IPS DF 4.7 (cell line): Measurements from ENCODE around the gene RGP1.

Source experiments
- DNase-seq: peaks from one replicate; pipeline ENCODE4 v3.0.0-alpha.2; 2013; ENCODE audit warnings: low spot score; ENCODE audit errors: extremely low read depth

Gene RGP1

DNA sequence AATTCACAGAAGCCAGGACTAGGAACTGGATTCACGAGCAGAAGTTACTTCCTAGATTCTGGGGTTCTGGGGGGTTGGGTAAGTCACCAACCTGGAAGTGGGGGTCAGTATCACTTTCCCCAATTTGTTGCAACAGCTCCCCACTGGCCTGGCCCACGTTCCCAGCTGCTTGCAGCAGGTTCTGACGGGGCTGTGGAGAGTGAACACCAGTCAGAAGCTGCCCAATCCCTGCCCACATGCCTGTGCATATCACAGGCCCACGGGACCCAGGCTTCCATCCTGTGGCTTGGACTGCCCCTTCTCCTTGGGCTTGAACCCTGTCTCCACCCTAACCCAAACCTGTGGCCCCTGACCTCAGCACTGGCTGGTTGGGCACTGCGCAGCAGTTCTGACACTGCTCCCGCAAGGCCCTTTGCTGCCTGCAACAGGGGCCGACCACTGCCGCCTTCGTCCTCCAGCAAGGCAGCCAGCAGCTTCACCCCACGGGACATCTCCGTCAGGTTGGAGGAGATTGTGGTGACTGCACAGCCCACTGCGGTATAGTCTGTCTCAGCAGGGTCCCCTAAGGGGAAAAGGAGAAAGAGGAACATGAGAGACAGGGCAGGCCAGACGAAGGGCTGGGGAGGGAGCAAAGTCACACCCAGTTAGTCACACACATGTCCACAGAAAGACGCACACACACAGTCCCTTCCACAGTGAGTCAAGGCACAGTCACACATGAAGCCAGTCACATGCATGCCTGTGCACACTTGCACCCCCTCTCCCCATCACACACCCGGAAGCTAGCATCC, 30.2 kb upstream of the RGP1 start:
- no peak for DNase-seq

DNA sequence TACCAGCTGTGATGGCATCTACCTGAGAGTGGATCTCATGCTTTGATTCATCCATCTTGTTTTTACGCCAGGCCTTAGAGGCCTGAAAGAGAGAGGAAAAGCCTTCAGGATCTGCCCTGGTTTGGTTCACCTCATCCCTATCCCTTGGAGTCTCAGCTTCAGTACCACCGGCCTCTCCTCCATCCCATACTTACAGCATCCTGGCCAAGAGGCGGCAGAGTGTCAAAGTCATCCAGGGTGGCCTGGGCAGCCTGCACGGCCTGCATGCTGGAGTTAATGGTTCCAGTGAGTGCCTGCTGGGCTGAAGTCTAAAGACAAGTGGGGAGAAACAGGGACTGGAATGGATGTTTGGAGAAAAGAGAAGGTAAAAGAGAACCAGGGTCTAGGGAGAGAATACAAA, 29.5 kb upstream of the RGP1 start:
- DNase-seq: no peak

DNA sequence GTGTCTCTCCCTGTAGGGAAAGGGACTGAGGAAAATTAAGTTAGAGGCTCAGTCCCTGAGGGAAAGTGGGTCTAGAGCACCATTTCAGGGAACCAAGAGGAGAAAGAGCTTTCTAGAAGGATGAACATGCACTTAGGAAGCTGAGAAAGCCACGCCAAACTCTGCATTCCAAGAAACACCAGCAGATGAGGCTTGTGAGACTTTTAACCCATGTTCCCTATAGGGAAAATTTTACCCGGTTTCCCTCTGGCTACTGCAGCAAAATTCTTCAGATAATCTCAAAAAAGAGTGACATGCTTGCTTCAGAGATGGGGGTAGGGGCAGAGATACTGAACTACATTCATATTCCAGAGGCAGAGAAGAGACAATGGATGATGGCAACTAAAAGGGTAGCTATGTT, 25.7 kb upstream of the RGP1 start:
- DNase-seq: no peak

DNA sequence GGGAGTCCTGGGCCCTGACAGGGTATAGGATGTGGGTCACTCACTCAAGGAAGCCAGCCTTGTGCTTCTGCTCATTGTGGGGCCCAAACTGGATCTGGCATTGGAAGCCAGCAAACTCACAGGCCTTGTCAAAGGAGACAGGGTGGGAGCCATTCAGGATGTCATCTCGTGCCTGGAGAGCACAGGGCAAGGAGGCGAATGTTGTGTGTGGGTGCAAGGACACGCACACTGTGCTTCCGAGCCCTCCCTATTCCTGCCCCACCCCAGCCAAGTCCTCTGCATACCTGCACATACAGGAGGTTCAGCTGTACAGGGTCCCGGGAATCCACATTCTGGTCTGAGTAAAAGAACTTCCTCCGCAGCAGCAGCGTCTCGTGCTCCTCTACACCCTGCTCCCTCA, 25.2 kb upstream of the RGP1 start:
- no peak for DNase-seq

GRCh38 chr9:35725362-35725761, 23.7 kb upstream of the RGP1 start:
- no peak for DNase-seq

DNA sequence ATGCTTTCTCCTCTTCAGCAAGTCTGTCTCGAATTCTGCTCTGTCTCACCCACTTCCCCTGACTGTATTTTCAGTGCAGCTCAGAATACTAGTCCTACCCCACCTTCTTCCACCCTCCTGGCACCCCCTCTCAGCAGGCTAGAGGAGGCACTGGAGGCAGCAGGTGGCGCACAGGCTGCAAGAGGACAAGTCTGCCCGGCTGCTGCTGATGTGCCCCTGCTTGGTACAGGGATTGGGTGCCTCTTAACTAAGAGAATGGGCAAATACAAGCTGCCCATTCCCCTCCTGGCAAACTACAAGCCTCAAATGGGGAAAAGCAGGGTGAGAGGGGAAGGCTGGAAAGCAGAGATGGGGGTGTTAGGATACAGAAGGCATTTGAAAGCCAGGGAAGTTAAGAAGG, 22.2 kb upstream of the RGP1 start:
- no peak for DNase-seq

GRCh38 chr9:35727676-35728040, 21.4 kb upstream of the RGP1 start:
- DNase-seq: no peak

GRCh38 chr9:35728041-35728971, 20.8 kb upstream of the RGP1 start:
- DNase-seq: no peak

DNA sequence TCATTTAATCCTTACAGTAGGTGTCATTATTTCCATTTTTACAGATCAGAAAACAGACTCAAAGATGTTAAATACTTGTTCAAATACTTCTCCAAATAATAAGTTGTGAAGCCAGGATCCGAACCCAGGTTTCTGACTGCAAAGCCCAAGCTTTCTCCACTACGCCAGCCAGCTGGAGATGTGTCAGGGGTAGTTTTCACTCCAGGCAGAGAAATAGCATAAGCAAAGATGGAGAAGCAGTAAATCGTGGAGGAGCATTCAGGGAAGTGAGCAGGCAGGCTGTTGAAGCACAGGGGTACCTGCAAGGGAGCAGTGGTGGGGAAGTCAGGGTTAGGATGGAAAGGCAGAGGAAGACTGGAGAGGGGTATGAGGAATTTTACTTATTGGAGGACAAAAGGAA, 20.0 kb upstream of the RGP1 start:
- no peak for DNase-seq

DNA sequence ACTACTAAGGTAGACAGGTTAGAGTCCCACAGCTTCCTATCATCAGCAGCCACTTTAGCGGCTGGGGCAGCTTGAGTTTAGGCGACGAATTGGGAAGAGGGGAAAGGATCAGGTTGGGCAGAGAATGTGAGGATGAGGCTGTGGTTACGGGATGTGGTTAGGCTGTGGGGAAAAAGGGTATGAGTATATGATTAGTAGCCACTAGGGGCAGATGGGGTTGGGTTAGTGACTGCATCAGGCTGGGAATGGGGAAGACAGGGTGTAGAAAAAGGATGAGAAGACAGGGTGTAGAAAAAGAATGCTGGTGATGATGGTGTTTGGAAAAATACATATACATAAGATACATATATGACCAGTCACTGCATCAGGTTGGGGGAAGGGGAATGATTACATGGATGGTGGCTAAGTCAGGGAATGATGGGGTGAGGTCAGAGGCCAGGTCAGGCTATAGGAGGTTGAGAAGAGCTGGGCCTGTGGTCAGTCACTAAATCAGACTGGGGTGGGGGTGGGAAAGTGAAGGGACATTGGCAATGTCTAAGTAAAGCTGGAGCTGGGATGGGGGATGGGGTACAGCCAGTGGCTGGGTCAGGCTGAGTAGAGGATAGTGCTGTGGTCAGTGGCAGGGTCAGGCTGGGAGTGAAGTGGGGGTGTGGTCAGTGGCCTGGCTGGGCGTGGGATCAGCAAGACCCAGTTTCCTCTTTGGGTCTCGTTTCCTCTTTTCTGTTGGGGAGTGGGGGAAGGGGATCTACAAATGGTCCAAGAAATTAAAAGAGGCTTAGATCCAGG, 19.2 kb upstream of the RGP1 start:
- no peak for DNase-seq

DNA sequence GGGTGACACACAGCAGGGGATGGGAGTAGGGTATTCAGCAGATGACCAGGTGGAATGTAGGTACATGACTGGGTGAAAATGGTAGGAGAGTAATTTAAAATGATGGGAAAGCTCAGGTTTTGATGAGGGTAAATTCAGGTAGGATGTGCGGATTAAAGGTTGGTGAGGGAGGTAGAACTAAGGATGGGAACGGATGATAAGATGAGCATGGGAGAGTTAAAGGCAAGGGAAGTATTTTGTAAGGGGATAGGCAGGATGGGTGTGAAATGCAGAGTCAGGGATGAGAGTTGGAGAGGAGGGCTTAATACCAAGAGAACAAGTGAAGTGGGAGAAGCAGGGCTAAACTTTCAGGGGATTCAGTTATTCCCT, 18.6 kb upstream of the RGP1 start:
- DNase-seq: no peak

DNA sequence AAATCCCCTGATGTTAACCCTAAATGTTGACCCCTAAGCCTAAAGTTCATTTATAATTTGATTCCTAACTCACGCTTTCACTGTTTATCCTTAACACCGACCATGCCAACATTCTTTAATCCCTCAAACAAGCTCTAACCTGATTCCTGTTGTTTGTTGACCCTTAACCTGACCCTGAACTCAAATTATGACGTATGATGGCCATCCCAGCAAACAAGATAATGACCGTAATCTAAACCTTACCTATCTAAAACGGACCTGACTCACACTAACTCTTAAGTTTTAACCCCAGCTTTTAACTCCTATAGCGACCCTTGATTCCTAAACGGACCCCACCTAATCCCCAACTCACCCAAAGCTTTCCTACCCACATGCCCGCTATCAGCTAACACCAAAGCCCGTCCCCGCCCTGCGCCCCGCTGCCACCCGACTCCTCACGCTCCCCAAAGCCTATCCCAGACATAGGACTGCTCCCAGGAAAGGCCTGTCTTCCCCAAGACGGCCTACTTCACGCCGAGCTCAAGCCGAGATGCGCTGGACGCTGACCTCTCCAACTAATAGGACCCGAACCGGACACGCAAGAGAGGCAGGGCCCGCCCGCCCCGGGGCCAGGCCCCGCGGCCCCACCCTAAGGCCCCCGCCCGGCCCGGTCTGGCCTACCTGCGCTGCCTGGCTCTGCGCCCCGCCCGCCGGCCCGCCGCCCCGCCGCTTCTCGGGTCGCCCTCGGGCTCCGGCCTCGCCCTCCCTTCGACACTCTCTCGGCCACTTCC, 17.5 kb upstream of the RGP1 start:
- no peak for DNase-seq

DNA sequence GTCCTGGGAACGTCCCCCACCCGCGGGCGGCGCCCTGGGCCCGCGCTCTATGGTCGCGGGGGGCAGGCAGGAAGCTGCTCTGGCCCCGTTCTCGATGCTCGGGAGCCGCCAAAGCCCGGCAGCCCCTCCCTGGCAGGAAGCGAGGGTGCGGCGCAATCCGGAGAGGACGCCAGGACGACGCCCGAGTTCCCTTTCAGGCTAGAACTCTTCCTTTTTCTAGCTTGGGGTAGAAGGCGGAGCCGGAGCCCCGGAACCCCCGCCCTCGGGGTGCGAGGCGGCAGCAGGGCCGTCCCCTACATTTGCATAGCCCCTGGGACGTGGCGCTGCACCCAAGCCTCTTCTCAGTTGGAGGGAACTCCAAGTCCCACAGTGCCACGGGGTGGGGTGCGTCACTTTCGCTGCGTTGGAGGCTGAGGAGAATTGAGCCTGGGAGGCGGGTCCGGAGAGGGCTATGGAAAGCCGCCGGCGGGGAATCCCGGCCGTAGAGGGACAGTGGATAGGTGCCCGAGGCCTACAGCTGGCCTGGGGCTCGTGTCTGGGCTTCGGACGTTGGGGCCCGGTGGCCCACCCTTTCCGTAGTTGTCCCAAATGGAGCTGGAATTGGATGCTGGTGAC, 16.8 kb upstream of the RGP1 start, which contains the start of the genes CREB3 and TLN1:
Gene CREB3, plus strand, starts transcription at position 482 of the 615 bp plus-strand sequence. Its CDS starts 107 bp downstream, at position 589.
Gene TLN1, minus strand, starts transcription at position 11 of the 615 bp plus-strand sequence. CDS start 6,501 bp downstream, outside the sequence.
- peak; percentile 89 for DNase-seq

DNA sequence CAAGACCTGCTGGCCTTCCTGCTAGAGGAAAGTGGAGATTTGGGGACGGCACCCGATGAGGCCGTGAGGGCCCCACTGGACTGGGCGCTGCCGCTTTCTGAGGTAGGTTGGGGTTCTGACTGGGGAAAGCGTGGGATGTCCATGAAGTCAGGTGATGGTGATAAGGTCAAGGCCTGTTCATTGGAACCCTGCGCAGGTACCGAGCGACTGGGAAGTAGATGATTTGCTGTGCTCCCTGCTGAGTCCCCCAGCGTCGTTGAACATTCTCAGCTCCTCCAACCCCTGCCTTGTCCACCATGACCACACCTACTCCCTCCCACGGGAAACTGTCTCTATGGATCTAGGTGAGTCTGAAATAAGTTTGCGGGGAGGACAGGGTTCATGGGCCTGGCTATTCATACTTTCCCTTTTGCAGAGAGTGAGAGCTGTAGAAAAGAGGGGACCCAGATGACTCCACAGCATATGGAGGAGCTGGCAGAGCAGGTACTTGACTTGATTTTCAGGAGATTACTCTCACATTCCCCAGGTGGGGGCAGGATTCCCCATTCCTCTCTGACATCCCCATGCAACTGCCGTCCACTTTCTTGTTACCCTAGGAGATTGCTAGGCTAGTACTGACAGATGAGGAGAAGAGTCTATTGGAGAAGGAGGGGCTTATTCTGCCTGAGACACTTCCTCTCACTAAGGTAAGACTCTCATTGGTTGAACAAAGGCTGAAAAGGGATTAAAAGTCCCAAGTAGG, 16.1 kb upstream of the RGP1 start:
- no peak for DNase-seq

DNA sequence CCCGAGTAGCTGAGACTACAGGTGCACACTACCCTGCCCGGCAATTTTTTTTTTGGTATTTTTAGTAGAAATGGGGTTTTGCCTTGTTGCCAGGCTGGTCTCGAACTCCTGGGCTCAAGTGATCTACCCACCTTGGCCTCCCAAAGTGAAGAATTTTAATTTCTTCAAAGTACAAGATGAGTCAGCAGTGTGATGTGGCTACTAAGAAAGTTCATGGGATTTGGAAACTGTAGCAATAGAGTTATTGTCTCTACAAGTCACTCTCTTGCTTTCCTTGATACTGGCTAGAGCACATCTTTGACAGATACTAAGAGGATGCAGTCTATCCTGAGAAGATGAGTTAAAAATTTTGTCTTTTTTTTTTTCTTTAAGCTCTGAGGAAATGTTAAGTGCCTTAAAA, 15.0 kb upstream of the RGP1 start:
- no peak for DNase-seq

GRCh38 chr9:35736201-35736633, 12.9 kb upstream of the RGP1 start:
- no peak for DNase-seq

- DNase-seq: no peak
Measured at GRCh38 chr9:35737143-35737542, 11.9 kb upstream of the RGP1 start.

GRCh38 chr9:35738186-35738585, 10.9 kb upstream of the RGP1 start:
- no peak for DNase-seq

DNA sequence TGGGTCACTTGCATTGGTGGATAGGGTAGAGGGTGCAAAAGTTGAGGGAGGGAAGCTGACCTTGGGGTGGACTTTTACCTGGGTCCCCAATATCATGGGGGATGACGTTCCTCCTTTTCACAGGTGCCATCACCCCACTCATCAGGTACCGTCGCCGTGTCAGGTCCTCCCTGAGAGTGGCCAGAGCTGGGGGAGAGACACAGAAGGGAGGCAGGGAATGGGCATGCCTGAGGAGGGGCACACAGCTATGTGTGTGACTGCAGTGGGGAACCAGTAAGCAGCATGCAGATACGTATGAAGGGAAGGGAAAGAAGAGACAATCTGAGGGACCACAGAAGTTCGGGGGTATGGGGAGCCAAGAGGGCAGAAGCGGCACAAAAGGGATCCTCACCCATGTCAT, 10.2 kb upstream of the RGP1 start:
- no peak for DNase-seq

DNA sequence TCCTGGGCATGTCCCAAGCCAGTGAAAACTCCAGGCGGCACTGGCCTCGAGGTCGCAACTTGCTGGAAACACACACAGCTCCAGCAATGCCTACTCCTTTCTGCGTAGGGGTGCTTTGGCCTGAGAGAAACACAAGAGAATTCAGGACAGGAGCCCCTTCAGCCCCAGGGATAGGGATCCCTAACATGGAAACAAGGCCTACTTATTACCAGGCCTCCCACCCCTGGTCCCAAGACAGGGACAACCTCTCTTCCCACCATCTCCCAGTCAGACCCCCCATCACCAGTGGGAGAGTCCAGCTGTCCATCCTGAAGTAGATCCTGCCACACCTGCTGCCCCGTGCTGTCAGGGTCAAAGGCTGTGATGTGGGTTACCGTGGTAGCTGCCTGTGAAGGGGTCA, 8.8 kb upstream of the RGP1 start:
- no peak for DNase-seq
